Sciatic nerve (tissue), 2 donors: Measurements from ENCODE around the gene LDLRAD4. TPM values are rescaled to one million over a fixed set of nuclear protein-coding genes. Genes with fewer than 3 reads are reported as not detected.

ENCODE experiments used
- ATAC-seq: fragments of 200-7000 bp; cut with Tn5 transposase; one replicate; pipeline ENCODE4 v1.9.1; 2020; ENCODE audit warnings: mild to moderate bottlenecking, moderate library complexity
- DNase-seq: peaks from one replicate; pipeline ENCODE4 v3.0.0-alpha.2; 2020; ENCODE audit warnings: low spot score
- intact Hi-C: fragments of 100-400 bp; cut with DNase I; formaldehyde crosslinking; loops from one replicate; pipeline ENCODE4 v1.14.2; 2022
- total RNA-seq: library from RNA; stranded (reverse); fragmentation: NEBNext Ultra II Directional; extraction: Animal tissue kit (Norgen Biotek cat#: 25700); gene quantifications from one replicate; pipeline ENCODE4 v1.2.1, GENCODE V29; 2021
- donor health status: DM: no; HTN: no; CAD: no.
- donor health status: DM: no; HTN: no; CAD: no.

LDLRAD4 gene
- total RNA-seq, 1 donor from 2014 or later: 27.1 TPM

DNA sequence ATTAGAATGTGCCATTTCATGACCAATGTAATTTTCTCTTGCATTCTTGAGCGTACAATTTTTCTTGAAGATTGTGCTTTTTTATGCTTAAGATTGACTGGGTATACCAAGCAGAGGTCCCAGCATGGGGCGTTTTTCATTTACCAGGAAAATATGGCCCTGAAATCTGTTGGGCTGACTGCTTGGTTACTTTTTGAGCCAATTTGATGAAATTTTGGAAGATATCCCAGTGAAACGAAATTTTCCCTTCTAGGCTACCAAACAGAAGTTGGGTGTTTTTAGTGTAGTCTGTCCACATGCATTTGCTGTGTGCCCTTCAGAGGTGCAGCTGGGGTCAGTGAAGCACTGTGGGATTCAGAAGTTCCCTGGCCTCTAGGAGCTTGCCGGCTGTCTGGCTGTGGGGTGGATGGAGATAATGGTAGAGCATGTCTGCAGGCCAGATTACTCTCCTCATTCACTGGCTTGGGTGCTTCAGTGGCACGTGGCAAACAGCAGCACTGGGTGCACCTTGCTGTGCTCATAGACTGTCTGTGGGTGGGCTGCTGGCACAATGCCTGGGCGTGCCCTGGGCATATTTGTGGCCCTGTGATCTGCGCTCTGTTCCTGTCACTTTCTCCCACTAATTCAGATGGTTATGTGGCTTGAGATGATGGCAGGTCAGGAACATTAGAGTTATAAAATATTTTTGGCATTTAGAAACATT, 73.3 kb downstream of the LDLRAD4 start:
- intact Hi-C loops: no loop called here
- ATAC-seq: no peak
- no peak for DNase-seq

- intact Hi-C loops: no loop called here
- ATAC-seq (no peak), DNase-seq (no peak)
Measured at GRCh38 chr18:13292736-13293135, 74.2 kb downstream of the LDLRAD4 start.

DNA sequence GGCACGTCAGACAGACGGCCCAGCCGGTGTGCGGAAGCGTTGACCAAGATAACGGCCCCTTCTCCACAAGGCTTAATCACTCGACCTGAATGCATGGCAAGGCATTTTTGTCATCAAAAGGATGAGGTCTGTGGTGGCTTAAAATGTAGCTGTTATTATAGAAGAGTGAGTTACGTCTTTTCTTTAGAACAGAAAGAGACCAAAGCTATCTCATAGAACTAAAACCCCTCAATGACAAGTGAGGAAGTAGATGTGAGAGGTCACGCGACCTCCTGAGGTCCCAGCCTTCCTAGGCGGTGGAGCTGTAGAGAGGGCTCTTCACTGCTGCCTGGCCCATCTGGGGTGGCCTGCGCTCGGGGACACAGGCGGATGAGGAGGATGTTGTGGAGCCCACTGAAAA, 75.7 kb downstream of the LDLRAD4 start:
- no peak for DNase-seq

DNA sequence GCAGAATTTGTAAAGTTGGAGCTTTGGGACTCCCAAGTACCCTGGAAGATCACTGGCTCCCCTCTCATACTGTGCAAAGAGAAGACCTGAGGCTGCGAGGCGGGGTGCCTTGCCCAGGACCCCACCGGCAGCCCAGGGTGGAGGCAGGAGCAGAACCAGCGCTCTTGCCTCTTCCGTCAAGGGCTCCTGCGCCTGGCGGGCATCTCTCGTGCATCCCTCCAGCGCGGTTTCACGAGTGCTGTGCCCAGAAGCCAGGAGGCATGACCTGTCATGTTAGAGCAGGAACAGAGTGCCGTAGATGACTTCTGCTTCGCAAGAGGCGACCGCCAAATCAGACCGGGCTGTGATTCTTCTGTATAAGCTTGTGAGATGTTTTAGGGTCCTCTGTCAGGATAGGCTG, 77.3 kb downstream of the LDLRAD4 start:
- ATAC-seq: no peak
- intact Hi-C loops: no loop called here
- DNase-seq: no peak

More for the DNA sequence above, 75.7 kb downstream of the LDLRAD4 start:
- no peak for ATAC-seq
- intact Hi-C loops: no loop called here

GRCh38 chr18:13296867-13297574, 78.5 kb downstream of the LDLRAD4 start:
- ATAC-seq: no peak
- DNase-seq: no peak
- intact Hi-C loops: no loop called here

DNA sequence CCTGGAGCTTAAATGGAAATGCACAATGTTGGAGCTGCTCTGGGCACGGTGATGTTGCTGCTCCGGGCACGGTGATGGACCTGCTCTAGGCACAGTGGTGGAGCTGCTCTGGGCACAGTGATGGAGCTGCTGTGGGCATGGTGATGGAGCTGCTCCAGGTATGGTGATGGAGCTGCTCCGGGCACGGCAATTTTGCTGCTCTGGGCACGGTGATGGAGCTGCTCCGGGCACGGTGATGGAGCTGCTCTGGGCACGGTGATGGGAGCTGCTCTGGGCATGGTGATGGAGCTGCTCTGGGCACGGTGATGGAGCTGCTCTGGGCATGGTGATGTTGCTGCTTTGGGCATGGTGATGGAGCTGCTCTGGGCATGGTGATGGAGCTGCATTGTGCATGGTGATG, 79.7 kb downstream of the LDLRAD4 start:
- no peak for ATAC-seq
- no peak for DNase-seq
- intact Hi-C loops: no loop called here

- intact Hi-C loops: no loop called here
- ATAC-seq (no peak), DNase-seq (no peak)
Measured at GRCh38 chr18:13300029-13300428, 81.5 kb downstream of the LDLRAD4 start.

GRCh38 chr18:13300796-13301195, 82.2 kb downstream of the LDLRAD4 start:
- no peak for DNase-seq
- no peak for ATAC-seq
- intact Hi-C loops: no loop called here

- DNase-seq (no peak), ATAC-seq (no peak)
- intact Hi-C loops: no loop called here
Measured at GRCh38 chr18:13302040-13302439, 83.5 kb downstream of the LDLRAD4 start.

DNA sequence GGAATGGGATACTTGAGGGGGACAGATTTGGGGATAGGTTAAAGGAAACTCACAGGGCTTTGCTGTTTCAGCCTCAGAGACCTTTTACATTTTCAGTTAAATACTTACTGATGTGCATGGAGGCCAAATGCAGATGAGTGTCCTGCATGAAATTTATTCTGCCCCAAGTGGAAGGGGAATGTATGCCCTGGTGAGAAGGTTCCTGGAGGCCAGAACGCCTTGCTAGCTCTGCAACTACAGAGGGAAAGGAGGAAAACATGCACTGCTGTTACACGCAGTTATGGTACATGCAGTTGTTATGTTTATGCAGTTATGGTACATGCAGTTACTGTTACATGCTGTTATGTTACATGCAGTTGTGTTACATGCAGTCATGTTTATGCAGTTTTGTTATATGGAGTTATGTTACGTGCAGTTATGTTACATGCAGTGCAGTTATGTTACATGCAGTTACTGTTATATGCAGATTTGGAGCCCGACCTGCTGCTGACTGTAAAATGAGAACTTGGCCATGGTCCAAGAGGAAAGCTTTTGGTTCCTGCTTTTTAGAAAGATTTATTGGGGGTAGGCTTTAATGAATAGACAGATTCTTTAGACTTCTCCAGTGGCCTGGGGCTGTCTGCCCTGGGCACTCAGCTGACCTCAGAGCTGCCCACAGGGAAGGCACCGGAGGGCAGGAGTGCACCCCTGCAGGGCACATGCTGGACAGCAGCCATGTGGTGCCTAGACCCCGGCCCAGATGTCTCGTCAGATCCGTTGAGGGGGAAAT, 84.1 kb downstream of the LDLRAD4 start:
- intact Hi-C loops: no loop called here
- DNase-seq (no peak), ATAC-seq (peak; percentile 39)

GRCh38 chr18:13303756-13304364, 85.3 kb downstream of the LDLRAD4 start:
- ATAC-seq (no peak), DNase-seq (no peak)
- intact Hi-C loops: no loop called here

DNA sequence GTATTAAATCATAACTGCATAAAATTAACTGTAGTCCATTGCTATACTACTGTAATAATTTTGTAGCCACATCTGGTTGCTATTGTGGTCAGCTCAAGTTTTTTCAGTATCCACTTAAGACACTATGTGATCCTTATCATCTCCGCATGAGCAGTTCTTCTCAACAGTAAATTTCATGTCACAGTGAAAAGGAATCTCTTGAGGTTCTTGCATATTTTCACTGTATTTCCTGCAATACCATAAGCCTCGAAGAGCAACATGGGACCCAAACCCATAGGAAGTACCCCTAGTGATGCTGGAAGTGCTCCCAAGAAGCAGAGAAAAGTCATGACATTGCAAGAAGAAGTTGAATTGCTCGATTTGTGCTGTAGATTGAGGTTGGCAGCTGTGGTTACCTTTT, 86.7 kb downstream of the LDLRAD4 start:
- intact Hi-C loops: no loop called here
- DNase-seq: no peak
- no peak for ATAC-seq

- no peak for DNase-seq
- intact Hi-C loops: no loop called here
- ATAC-seq: no peak
Measured at GRCh38 chr18:13306583-13306982, 88.0 kb downstream of the LDLRAD4 start.

DNA sequence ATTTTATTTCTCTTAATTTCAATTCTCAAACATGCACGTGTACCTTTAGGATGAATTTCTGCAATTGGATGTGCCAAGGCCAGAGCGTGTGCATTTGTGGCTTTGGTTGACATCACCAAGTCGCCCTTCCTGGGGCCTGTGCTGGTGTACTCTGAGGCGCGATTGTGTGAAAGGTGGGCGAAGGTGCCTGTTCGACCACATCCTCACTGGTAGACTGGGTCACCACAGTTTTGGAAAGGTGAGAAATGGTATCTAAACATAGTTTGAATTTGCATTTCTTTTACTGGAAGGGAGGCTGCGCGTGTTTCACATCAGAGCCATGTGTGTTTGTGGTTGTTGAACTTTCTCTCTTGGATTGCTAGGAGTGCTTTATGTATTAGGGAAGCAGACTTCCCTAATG, 89.8 kb downstream of the LDLRAD4 start:
- ATAC-seq (no peak), DNase-seq (no peak)
- intact Hi-C loops: no loop called here

DNA sequence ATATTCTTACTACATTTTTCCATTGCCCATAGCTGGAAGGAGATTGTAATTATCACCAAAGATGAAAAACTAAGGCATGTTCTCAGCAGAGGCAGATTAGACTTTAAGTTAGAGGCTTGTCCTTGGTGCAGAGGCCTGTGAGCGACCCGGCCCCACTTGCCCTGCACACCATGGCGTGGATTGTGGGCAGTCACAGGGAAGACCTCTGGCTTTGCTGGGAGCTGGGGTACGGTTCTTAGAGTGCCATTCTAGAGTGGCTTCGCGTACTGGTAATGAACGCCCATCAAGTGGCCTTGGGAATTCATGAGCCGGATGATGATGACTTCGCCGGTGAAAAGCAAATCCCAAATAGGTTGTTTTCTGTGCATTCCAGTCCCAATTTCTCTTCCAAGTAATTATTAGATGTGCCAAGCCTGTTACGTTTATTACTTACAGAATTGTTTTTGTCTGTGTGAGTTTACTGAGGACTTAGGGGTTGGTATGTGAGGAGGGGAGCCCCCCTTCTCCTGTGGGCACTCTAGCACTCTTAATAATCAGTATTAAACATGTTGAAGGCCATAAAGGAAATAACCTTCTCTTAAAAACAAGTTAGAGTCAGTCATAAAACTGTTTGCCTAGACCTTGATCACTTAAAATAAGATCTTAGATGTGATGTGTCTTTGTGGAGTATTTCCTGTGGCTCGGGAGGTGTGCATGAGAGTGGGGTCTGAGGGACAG, 90.6 kb downstream of the LDLRAD4 start:
- ATAC-seq (no peak), DNase-seq (no peak)
- intact Hi-C loops: no loop called here

- DNase-seq (no peak), ATAC-seq (no peak)
- intact Hi-C loops: no loop called here
Measured at GRCh38 chr18:13309748-13310670, 91.4 kb downstream of the LDLRAD4 start.

DNA sequence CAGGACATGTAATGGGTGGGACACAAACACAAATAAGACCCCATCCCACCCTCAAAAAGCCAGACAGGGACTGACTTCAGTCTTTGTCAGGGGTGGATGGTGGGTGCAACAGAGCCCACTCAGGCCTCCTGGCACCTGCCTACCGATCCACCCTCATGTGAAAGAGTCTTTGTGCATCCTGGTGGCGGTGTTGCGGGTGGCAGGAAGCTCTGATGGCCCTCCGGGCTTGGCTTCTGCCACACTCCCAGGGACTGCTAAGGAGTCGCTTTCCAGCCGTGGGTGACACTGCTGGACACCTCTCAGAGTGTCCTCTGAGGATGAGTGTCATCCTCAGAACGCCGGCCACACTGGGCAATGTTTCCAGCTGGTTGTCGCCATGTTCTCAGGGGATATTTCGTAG, 92.6 kb downstream of the LDLRAD4 start:
- intact Hi-C loops: no loop called here
- ATAC-seq (no peak), DNase-seq (no peak)

DNA sequence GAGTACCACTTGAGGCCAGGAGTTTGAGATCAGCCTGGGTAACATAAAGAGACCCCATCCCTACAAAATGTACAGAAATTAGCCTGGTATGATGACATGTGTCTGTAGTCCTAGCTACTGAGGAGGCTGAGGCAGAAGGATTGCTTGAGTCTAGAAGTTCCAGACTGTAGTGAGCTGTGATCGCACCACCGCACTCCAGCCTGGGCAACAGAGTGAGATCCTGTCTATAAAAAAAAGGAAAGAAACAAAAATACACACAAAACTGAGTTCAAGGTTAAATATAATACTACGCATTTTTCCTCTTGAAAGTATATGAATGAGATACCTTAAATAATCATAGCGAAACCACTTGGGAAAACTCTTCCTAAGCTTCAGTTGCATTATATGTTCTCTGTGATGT, 94.0 kb downstream of the LDLRAD4 start:
- ATAC-seq (no peak), DNase-seq (no peak)
- intact Hi-C loops: no loop called here
